Measurements from ENCODE around the gene ZNF80. TPM values are rescaled to one million over a fixed set of nuclear protein-coding genes. Genes with fewer than 3 reads are reported as not detected.

ZNF80 gene
- total and polyA plus RNA-seq, 2 of the 13 experiments (the other 11 are each of a cell fraction or from before 2014, with no cell fraction given) = not detected

DNA sequence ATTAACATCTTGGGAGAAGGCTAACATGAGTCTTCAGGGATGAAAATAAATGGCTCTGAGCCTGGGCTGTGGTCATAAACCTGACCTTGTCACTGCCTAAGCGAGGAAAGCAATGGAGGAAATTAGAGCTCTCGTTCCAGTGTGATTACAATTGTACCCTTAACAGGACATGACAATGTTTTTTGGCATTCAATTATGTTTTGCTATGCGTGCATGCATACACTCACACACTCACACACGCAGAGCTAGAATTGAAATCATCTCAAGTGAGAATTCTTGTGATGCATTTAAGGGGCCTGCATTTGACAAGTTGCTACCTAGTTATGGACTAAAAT, 24.1 kb downstream of the ZNF80 start (continued):
- TF ChIP-seq AKNA (CRISPR knock-in tag; IDR thresholded peaks at IDR 0.05; ENCODE audit: borderline replicate concordance) (no peak), ZNF687 (CRISPR knock-in tag; IDR thresholded peaks at IDR 0.05) (no peak), ZNF292 (CRISPR knock-in tag; IDR thresholded peaks at IDR 0.05; ENCODE audit: borderline replicate concordance, low read depth) (no peak)

DNA sequence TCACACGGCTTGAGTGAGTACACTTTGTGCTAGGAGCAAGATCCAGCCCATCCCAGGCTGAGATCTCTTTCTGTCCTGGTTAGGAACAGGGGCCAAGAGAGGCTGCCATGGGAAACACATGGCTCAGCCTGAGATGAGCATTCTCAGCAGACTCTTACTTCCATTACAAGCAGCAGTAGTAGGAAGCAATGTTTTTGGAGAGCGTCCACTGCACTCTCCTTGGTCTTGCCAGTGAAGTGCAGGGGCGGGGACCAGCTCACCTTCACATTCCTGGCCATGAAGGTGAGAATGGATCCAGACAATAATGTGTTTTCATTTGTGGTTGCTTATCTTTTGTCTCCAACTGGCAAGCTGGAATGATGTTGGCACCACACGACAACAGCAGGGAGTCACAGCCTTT, 24.7 kb downstream of the ZNF80 start:
- POLR2A ChIA-PET = no interaction called here
- no peaks in the 10 kb centered on the region for H3K9me3 ChIP-seq (ENCODE audit: low read length)
- FAIRE-seq (no peak), ATAC-seq (no peak), DNase-seq (ENCODE audit: low spot score) (no peak)
- no peaks in the 10 kb centered on the region for H3K36me3 ChIP-seq (replicated peaks in 1 of 2; ENCODE audit: control insufficient read depth in 1 of 2, insufficient read depth in 2 of 2, low read length in 2 of 2)
- H3K4me2 ChIP-seq (ENCODE audit: low read depth, low read length) = no peak overlapping the region
- no peak overlapping the region for H3K4me3 ChIP-seq (replicated peaks in 1 of 3; ENCODE audit: insufficient read depth in 1 of 3, low read depth in 2 of 3, low read length in 3 of 3)
- H4K20me1 ChIP-seq (ENCODE audit: insufficient read depth, low read length) = no peaks in the 10 kb centered on the region
- H3K27me3 ChIP-seq (ENCODE audit: control insufficient read depth in 1 of 2, insufficient read depth in 2 of 2, low read length in 2 of 2) = peaks cover 0 to 4% of the 10 kb centered on the region in 2 experiments; a peak in 1 of 5 replicates
- no peaks in the 10 kb centered on the region for H3K79me2 ChIP-seq (ENCODE audit: insufficient read depth, low read length)
- H3K27ac ChIP-seq (ENCODE audit: extremely low read length, insufficient read depth, low read length) = no peak overlapping the region
- no TSS peak for BruUV-seq (replicated peaks)
- CTCF ChIA-PET (ENCODE audit: low intra/inter-chr PET ratio, low total read pairs) = no interaction called here
- in situ Hi-C loops (cut with HindIII; ENCODE audit: extremely low pct_ligation_motif_present, low pct_unique_long_range_greater_than_20kb) (no loop called here), intact Hi-C loops (cut with micrococcal nuclease; ENCODE audit: unreplicated experiment) (no loop called here)
- no peak overlapping the region for H3K9ac ChIP-seq (ENCODE audit: insufficient read depth, low read depth, low read length)
- H3K4me1 ChIP-seq (ENCODE audit: insufficient read depth, low read length) = no peaks in the 10 kb centered on the region
- H2AFZ ChIP-seq (ENCODE audit: low read length) = no peak overlapping the region
- WGBS (ENCODE audit: low lambda C conversion rate) = 31% methylated on average over 4 of the region's 4 CpGs
- TF ChIP-seq ZNF275 (CRISPR knock-in tag; IDR thresholded peaks at IDR 0.05; ENCODE audit: borderline replicate concordance) (no peak), ZNF749 (CRISPR knock-in tag; IDR thresholded peaks at IDR 0.05; ENCODE audit: borderline replicate concordance) (no peak), ZBTB21 (CRISPR knock-in tag; IDR thresholded peaks at IDR 0.05) (no peak), ZC3H13 (CRISPR knock-in tag; IDR thresholded peaks at IDR 0.05) (no peak), HDAC2 (CRISPR knock-in tag; IDR thresholded peaks at IDR 0.05) (no peak), TEAD3 (CRISPR knock-in tag; optimal IDR thresholded peaks at IDR 0.05; ENCODE audit: borderline replicate concordance) (no peak), KDM6A (CRISPR knock-in tag; IDR thresholded peaks at IDR 0.05; ENCODE audit: low read depth) (no peak), SYNCRIP (IDR thresholded peaks at IDR 0.05; ENCODE audit: insufficient read depth, low read depth, low read length) (no peak), ETV5 (CRISPR knock-in tag; IDR thresholded peaks at IDR 0.05; ENCODE audit: borderline replicate concordance) (no peak)
- TF ChIP-seq, protein P1, sequence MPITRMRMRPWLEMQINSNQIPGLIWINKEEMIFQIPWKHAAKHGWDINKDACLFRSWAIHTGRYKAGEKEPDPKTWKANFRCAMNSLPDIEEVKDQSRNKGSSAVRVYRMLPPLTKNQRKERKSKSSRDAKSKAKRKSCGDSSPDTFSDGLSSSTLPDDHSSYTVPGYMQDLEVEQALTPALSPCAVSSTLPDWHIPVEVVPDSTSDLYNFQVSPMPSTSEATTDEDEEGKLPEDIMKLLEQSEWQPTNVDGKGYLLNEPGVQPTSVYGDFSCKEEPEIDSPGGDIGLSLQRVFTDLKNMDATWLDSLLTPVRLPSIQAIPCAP (CRISPR knock-in tag; IDR thresholded peaks at IDR 0.05; ENCODE audit: low read depth) = no peak

Measured in HepG2 (cell line).